GM12878 (cell line): ENCODE measurements around the gene MYDGF. TPM values are rescaled to one million over a fixed set of nuclear protein-coding genes. Genes with fewer than 3 reads are reported as not detected.
A peak's percentile ranks its signal among the peaks of the same experiment; 100 is the strongest.

Experiments
- ATAC-seq: fragments of 200-7000 bp; cut with Tn5 transposase; 3 replicates; pipeline ENCODE4 v1.9.1; 2020; ENCODE audit warnings: mild to moderate bottlenecking, moderate library complexity
- BruUV-seq: library from RNA; stranded (reverse); fragments of 400-500 nt; replicated peaks from 2 replicates; lab custom pipeline; 2021; lab: Mats Ljungman, UMichigan
- CTCF ChIA-PET: fragments of 300-600 bp; sonication (Branson Sonifier 250); formaldehyde crosslinking; extraction: SDS; loops from one replicate; lab custom pipeline; 2021; ENCODE audit warnings: inconsistent platforms; lab: Yijun Ruan, JAX
- POLR2A ChIA-PET: fragments of 350-600 bp; formaldehyde crosslinking; extraction: SDS; loops from one replicate; lab custom pipeline; 2021; ENCODE audit warnings: inconsistent platforms; lab: Charles Lee
- RAD21 ChIA-PET: fragments of 300-600 bp; sonication (Branson Sonifier 250); formaldehyde crosslinking; loops from one replicate; lab custom pipeline; 2023; ENCODE audit warnings: antibody characterized with exemption; ENCODE audit not compliant: unreplicated experiment; lab: Charles Lee
- SMC1A ChIA-PET: fragments of 300-600 bp; sonication (Branson Sonifier 250); formaldehyde crosslinking; loops from one replicate; lab custom pipeline; 2023; ENCODE audit not compliant: unreplicated experiment, uncharacterized antibody; lab: Charles Lee
- DNase-seq: peaks from one replicate; pipeline ENCODE4 v3.0.0-alpha.2; 2011; ENCODE audit warnings: low read depth, low spot score
- FAIRE-seq: peaks from 3 replicates; lab custom pipeline; 2011; peaks lifted over from hg19 to GRCh38; lab: Jason Lieb, UNC
- H2AFZ ChIP-seq: 2 replicates; pipeline ENCODE4 v1.6.0; 2011; ENCODE audit warnings: low read depth, low read length, control low read depth; ENCODE audit not compliant: control insufficient read depth
- H3K27ac ChIP-seq: 2 replicates; pipeline ENCODE4 v1.5.1; 2011; ENCODE audit warnings: control low read depth; ENCODE audit not compliant: control insufficient read depth, insufficient read depth
- H3K27me3 ChIP-seq, 2 experiments: replicated peaks in 1 of 2; 2 replicates each; pipeline versions ENCODE4 v1.6.0 to v1.6.1; 2011; ENCODE audit warnings: low read length in 1 of 2; ENCODE audit not compliant: control insufficient read depth in 2 of 2, insufficient read depth in 2 of 2
- H3K36me3 ChIP-seq, 2 experiments: 2 replicates each; pipeline ENCODE4 v1.5.1; 2011; ENCODE audit warnings: low read length in 1 of 2; ENCODE audit not compliant: control insufficient read depth in 2 of 2, insufficient read depth in 2 of 2
- H3K4me1 ChIP-seq: 2 replicates; pipeline ENCODE4 v1.6.1; 2011; ENCODE audit warnings: mild to moderate bottlenecking, low read length, moderate library complexity, mixed read lengths; ENCODE audit not compliant: control insufficient read depth, insufficient read depth
- H3K4me2 ChIP-seq: 2 replicates; pipeline ENCODE4 v1.6.0; 2011; ENCODE audit warnings: control low read depth; ENCODE audit not compliant: control insufficient read depth, insufficient read depth
- H3K4me3 ChIP-seq: fragments of 200-600 bp; sonication (generic); 2 replicates; pipeline ENCODE4 v1.5.1; 2016
- H3K79me2 ChIP-seq: 2 replicates; pipeline ENCODE4 v1.6.0; 2011; ENCODE audit warnings: low read length; ENCODE audit not compliant: control insufficient read depth, insufficient read depth
- H3K9ac ChIP-seq: 2 replicates; pipeline ENCODE4 v1.8.0; 2011; ENCODE audit warnings: low read length, control low read depth, mixed read lengths; ENCODE audit not compliant: control insufficient read depth, insufficient read depth
- H3K9me3 ChIP-seq: replicated peaks from 3 replicates; pipeline ENCODE4 v1.5.1; 2011; ENCODE audit warnings: mild to moderate bottlenecking, low read length; ENCODE audit not compliant: control insufficient read depth, insufficient read depth
- H4K20me1 ChIP-seq: 2 replicates; pipeline ENCODE4 v1.6.0; 2011; ENCODE audit not compliant: control insufficient read depth, insufficient read depth
- BRCA1 ChIP-seq: IDR thresholded peaks from 2 replicates; pipeline ENCODE4 v1.6.1; 2011; ENCODE audit warnings: low read depth, low read length, improper control_type of control experiment
- CHD1 ChIP-seq: IDR thresholded peaks from 2 replicates; pipeline ENCODE4 v1.6.1; 2012; ENCODE audit warnings: low read depth, low read length, improper control_type of control experiment
- CTCF ChIP-seq, 3 experiments: IDR thresholded peaks in 2 of 3; conservative IDR thresholded peaks in 1 of 3; 2 replicates each; pipeline ENCODE4 v1.5.1; 2011; ENCODE audit warnings: low read depth in 3 of 3, low read length in 3 of 3, mild to moderate bottlenecking in 3 of 3, control low read depth in 2 of 3, moderate library complexity in 2 of 3, inconsistent platforms in 1 of 3, mixed read lengths in 1 of 3; ENCODE audit not compliant: control insufficient read depth in 2 of 3, insufficient read depth in 1 of 3; ENCODE audit errors: extremely low read depth in 1 of 3
- ETV6 ChIP-seq, 2 experiments: fragments of 450-650 bp in 1 of 2; IDR thresholded peaks in 1 of 2; conservative IDR thresholded peaks in 1 of 2; 2 replicates each; pipeline ENCODE4 v1.6.1; 2014; ENCODE audit warnings: antibody characterized with exemption in 1 of 2, borderline replicate concordance in 1 of 2, low read depth in 1 of 2, mild to moderate bottlenecking in 1 of 2, moderate library complexity in 1 of 2
- PAX5 ChIP-seq: IDR thresholded peaks from 2 replicates; pipeline ENCODE4 v1.6.1; 2011; ENCODE audit warnings: low read depth, low read length, borderline replicate concordance
- RBBP5 ChIP-seq: fragments of 200-600 bp; sonication (generic); conservative IDR thresholded peaks from 2 replicates; pipeline ENCODE4 v1.6.1; 2016
- SP1 ChIP-seq: IDR thresholded peaks from one replicate; pipeline ENCODE4 v1.6.1; 2011; ENCODE audit warnings: low read depth, low read length
- TBL1XR1 ChIP-seq: IDR thresholded peaks from 2 replicates; pipeline ENCODE4 v1.6.1; 2012; ENCODE audit warnings: low read depth, low read length, improper control_type of control experiment
- WRNIP1 ChIP-seq: IDR thresholded peaks from 2 replicates; pipeline ENCODE4 v1.6.1; 2011; ENCODE audit warnings: low read depth, low read length, improper control_type of control experiment, borderline replicate concordance
- ZBED1 ChIP-seq: IDR thresholded peaks from 2 replicates; pipeline ENCODE4 v1.6.1; 2016; ENCODE audit warnings: borderline replicate concordance
- ZNF592 ChIP-seq: fragments of 450-650 bp; IDR thresholded peaks from 2 replicates; pipeline ENCODE4 v1.6.1; 2017; ENCODE audit warnings: mild to moderate bottlenecking, moderate library complexity
- WGBS: methylation state at CpG from one replicate; pipeline ENCODE4 v1.1.6; 2016; ENCODE audit warnings: low lambda C conversion rate; ENCODE audit not compliant: insufficient replicate concordance, insufficient coverage; ENCODE audit errors: missing lambda C conversion rate; 5-methylcytosine and 5-hydroxymethylcytosine counted together
- in situ Hi-C: fragments of 300-500 bp; cut with MboI; formaldehyde crosslinking; loops from 9 replicates; pipeline ENCODE4 v1.14.3; 2018; ENCODE audit warnings: mixed read lengths
- intact Hi-C: fragments of 100-400 bp; cut with micrococcal nuclease; formaldehyde crosslinking; loops from one replicate; pipeline ENCODE4 v1.14.2; 2022; ENCODE audit not compliant: unreplicated experiment
- polyA plus RNA-seq, 11 experiments: library from polyadenylated mRNA; depleted of rRNA in 4 of 11; unstranded in 6 of 11; stranded (reverse) in 5 of 11; fragments of >200 nt; fragmentation: Nextera tagmentation in 4 of 11; fragmentation: Illumina TruSeq in 1 of 11; extraction: Ambion mirVana in 4 of 11; extraction: Trizol in 1 of 11; gene quantifications; 1 replicate in 1 of 11; 2 replicates in 10 of 11; pipeline versions ENCODE4 v1.2.1 to v1.2.3, GENCODE V29; 2011 to 2016; ENCODE audit warnings: inconsistent platforms in 2 of 11, missing spikeins in 2 of 11, low read depth in 1 of 11
- total RNA-seq, 4 experiments: library from RNA; depleted of rRNA in 3 of 4; stranded (reverse); fragments of >200 nt in 3 of 4; fragmentation: Illumina TruSeq in 1 of 4; extraction: Trizol in 1 of 4; gene quantifications; 2 replicates each; pipeline versions ENCODE4 v1.2.1 to v1.2.3, GENCODE V29; 2013 to 2021

The MYDGF gene
- total and polyA plus RNA-seq, 10 of the 15 experiments (the other 5 are each of a cell fraction or from before 2014, with no cell fraction given): 2.3 to 196 (median 57.5) TPM

GRCh38 chr19:4660181-4660791 lies 9.9 kb downstream of the MYDGF start:
- no TSS peak for BruUV-seq
- WGBS: 84% methylated on average over 15 of the region's 15 CpGs
- POLR2A ChIA-PET: interaction anchor here (0.6 kb wide), 2 partner anchors 9 to 20 kb away, joined by 3 read pairs; no protein-coding TSS in a partner anchor
- H3K9ac ChIP-seq: no peak overlapping the region
- no peaks in the 10 kb centered on the region for H4K20me1 ChIP-seq
- H3K27ac ChIP-seq: no peak overlapping the region
- SMC1A ChIA-PET: no interaction called here
- H3K4me2 ChIP-seq: no peak overlapping the region
- in situ Hi-C loops (no loop called here), intact Hi-C loops (no loop called here)
- no peak overlapping the region for H2AFZ ChIP-seq
- no peak for FAIRE-seq
- H3K36me3 ChIP-seq: peaks cover 15 to 20% of the 10 kb centered on the region in 2 experiments; a peak in 3 of 4 replicates
- H3K4me3 ChIP-seq: no peak overlapping the region
- peak; percentile 61 for ATAC-seq
- TF ChIP-seq ZBED1 (no peak), CTCF (IDR thresholded peaks at IDR 0.05 in 2 of 3, conservative IDR thresholded peaks at IDR 0.05 in 1 of 3; ENCODE audit: control insufficient read depth in 2 of 3, extremely low read depth in 1 of 3, insufficient read depth in 1 of 3, low read depth in 3 of 3, low read length in 3 of 3) (peak in 2 of 3 experiments; percentile 43 to 52; a peak in 3 of 6 replicates)
- H3K27me3 ChIP-seq: no peaks in the 10 kb centered on the region
- H3K79me2 ChIP-seq: no peaks in the 10 kb centered on the region
- no peak for DNase-seq
- no peaks in the 10 kb centered on the region for H3K4me1 ChIP-seq
- RAD21 ChIA-PET: no interaction called here
- H3K9me3 ChIP-seq: no peaks in the 10 kb centered on the region
- CTCF ChIA-PET: no interaction called here

DNA sequence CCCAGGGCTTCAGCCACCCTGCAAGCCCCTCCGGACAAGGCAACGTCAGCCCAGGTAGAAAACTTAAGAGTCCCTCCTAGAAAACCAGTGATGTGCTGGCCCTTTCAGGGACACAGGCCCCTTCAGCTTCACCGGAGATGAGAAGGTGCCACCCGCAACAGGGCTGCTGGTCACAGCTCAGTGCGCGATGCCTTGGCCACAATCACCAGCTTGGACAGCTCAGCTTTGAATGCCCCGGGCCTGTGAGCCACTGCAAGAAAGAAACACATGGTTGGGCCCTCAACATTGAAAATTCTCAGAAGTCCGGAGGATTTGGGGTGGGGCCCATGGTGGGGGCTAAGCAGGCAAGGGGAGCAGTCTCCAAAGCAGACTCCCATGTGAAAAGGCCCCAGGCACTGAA lies 12.3 kb downstream of the MYDGF start:
- Histone ChIP-seq H2AFZ (no peak overlapping the region), H3K4me1 (no peaks in the 10 kb centered on the region), H4K20me1 (no peaks in the 10 kb centered on the region), H3K36me3 (peaks cover 11 to 20% of the 10 kb centered on the region in 2 experiments; a peak in 3 of 4 replicates), H3K9ac (no peak overlapping the region), H3K4me3 (no peak overlapping the region), H3K27me3 (no peaks in the 10 kb centered on the region), H3K4me2 (no peak overlapping the region), H3K9me3 (no peaks in the 10 kb centered on the region), H3K79me2 (no peaks in the 10 kb centered on the region), H3K27ac (no peak overlapping the region)
- in situ Hi-C loops: no loop called here
- ChIA-PET SMC1A (interaction anchor here (0.6 kb wide), 1 partner anchor 435 kb away, joined by 3 read pairs; no protein-coding TSS in a partner anchor), POLR2A (no interaction called here), CTCF (no interaction called here), RAD21 (no interaction called here)
- no TSS peak for BruUV-seq
- FAIRE-seq (no peak), DNase-seq (no peak), ATAC-seq (no peak)
- WGBS: 98% methylated on average over 8 of the region's 8 CpGs
- intact Hi-C loops: no loop called here
- no peak for TF ChIP-seq SP1
- no peak for TF ChIP-seq WRNIP1
- TF ChIP-seq CHD1: no peak
- no peak for TF ChIP-seq PAX5
- no peak for TF ChIP-seq BRCA1
- TF ChIP-seq ZNF592: no peak
- no peak for TF ChIP-seq RBBP5
- no peak for TF ChIP-seq TBL1XR1
- TF ChIP-seq ETV6 (conservative IDR thresholded peaks at IDR 0.05 in 1 of 2, IDR thresholded peaks at IDR 0.05 in 1 of 2; ENCODE audit: borderline replicate concordance in 1 of 2, low read depth in 1 of 2): no peak
